HepG2 (cell line): ENCODE data around the gene BAHCC1. TPM values are rescaled to one million over a fixed set of nuclear protein-coding genes. Genes with fewer than 3 reads are reported as not detected.
A peak's percentile ranks its signal among the peaks of the same experiment; 100 is the strongest.

Source experiments
- CENPT ChIP-seq: sonication (generic); formaldehyde crosslinking; IDR thresholded peaks from 2 replicates; pipeline ENCODE4 v1.8.0; 2022; ENCODE audit warnings: low read depth, mild to moderate bottlenecking, moderate library complexity, missing genetic modification reagents
- FOXC1 ChIP-seq: sonication (generic); formaldehyde crosslinking; IDR thresholded peaks from 2 replicates; pipeline ENCODE4 v1.8.0; 2022; ENCODE audit warnings: mild to moderate bottlenecking, missing genetic modification reagents, borderline replicate concordance
- HOXD1 ChIP-seq: sonication (generic); formaldehyde crosslinking; IDR thresholded peaks from 2 replicates; pipeline ENCODE4 v1.5.0; 2020; ENCODE audit warnings: missing genetic modification reagents
- KAT2B ChIP-seq: fragments of 150-350 bp; IDR thresholded peaks from 2 replicates; pipeline ENCODE4 v1.6.1; 2014; ENCODE audit warnings: low read depth, low read length, borderline replicate concordance
- MAZ ChIP-seq, 2 experiments: sonication (generic) in 1 of 2; formaldehyde crosslinking in 1 of 2; IDR thresholded peaks; 2 replicates each; pipeline versions ENCODE4 v1.5.0 to v1.6.1; 2012 to 2020; ENCODE audit warnings: low read depth in 2 of 2, mild to moderate bottlenecking in 2 of 2, borderline replicate concordance in 1 of 2, improper control_type of control experiment in 1 of 2, low read length in 1 of 2, missing genetic modification reagents in 1 of 2, moderate library complexity in 1 of 2
- PAX8 ChIP-seq: sonication (generic); formaldehyde crosslinking; IDR thresholded peaks from 2 replicates; pipeline ENCODE4 v1.8.0; 2022; ENCODE audit warnings: mild to moderate bottlenecking, missing genetic modification reagents, borderline replicate concordance
- SATB2 ChIP-seq: sonication (generic); formaldehyde crosslinking; IDR thresholded peaks from 2 replicates; pipeline ENCODE4 v1.5.0; 2020; ENCODE audit warnings: missing genetic modification reagents
- SNAI1 ChIP-seq: sonication (generic); formaldehyde crosslinking; IDR thresholded peaks from 2 replicates; pipeline ENCODE4 v1.5.0; 2020; ENCODE audit warnings: mild to moderate bottlenecking, missing genetic modification reagents, borderline replicate concordance
- ZFX ChIP-seq: sonication (generic); formaldehyde crosslinking; IDR thresholded peaks from 2 replicates; pipeline ENCODE4 v1.4.0; 2020; ENCODE audit warnings: mild to moderate bottlenecking, low read depth, missing genetic modification reagents, moderate library complexity
- ZNF44 ChIP-seq: sonication (generic); formaldehyde crosslinking; IDR thresholded peaks from 2 replicates; pipeline ENCODE4 v1.5.1; 2020; ENCODE audit warnings: mild to moderate bottlenecking, missing genetic modification reagents
- ZNF501 ChIP-seq: sonication (generic); formaldehyde crosslinking; IDR thresholded peaks from 2 replicates; pipeline ENCODE4 v1.5.1; 2020; ENCODE audit warnings: mild to moderate bottlenecking, moderate library complexity, missing genetic modification reagents
- polyA plus RNA-seq, 8 experiments: library from polyadenylated mRNA; depleted of rRNA in 3 of 8; stranded (reverse) in 7 of 8; unstranded in 1 of 8; fragments of >200 nt; fragmentation: Illumina TruSeq in 4 of 8; extraction: Trizol in 4 of 8; gene quantifications; 2 replicates each; pipeline versions ENCODE4 v1.2.1 to v1.2.3, GENCODE V29; 2011 to 2016; ENCODE audit warnings: low read depth in 4 of 8, missing spikeins in 1 of 8, mixed read lengths in 1 of 8; ENCODE audit not compliant: insufficient read depth in 1 of 8
- total RNA-seq, 5 experiments: library from RNA; depleted of rRNA; stranded (reverse); fragments of >200 nt; fragmentation: Illumina TruSeq; extraction: Trizol; gene quantifications; 2 replicates each; pipeline ENCODE4 v1.2.3, GENCODE V29; 2016; ENCODE audit warnings: low read depth in 1 of 5
- TF ChIP-seq, protein P1 (sequence below): sonication (generic); formaldehyde crosslinking; IDR thresholded peaks from 2 replicates; pipeline ENCODE4 v1.5.0; 2020; ENCODE audit warnings: mild to moderate bottlenecking, missing genetic modification reagents, borderline replicate concordance
- TF ChIP-seq, protein P2 (sequence below): sonication (generic); formaldehyde crosslinking; IDR thresholded peaks from 2 replicates; pipeline ENCODE4 v1.5.1; 2020; ENCODE audit warnings: mild to moderate bottlenecking, missing genetic modification reagents, borderline replicate concordance
- TF ChIP-seq, protein P3 (sequence below): sonication (generic); formaldehyde crosslinking; IDR thresholded peaks from 2 replicates; pipeline ENCODE4 v1.5.1; 2020; ENCODE audit warnings: mild to moderate bottlenecking, missing genetic modification reagents, moderate library complexity

BAHCC1 gene
- total and polyA plus RNA-seq, 2 of the 13 experiments (the other 11 are each of a cell fraction or from before 2014, with no cell fraction given) = 1.4 to 1.7 TPM

DNA sequence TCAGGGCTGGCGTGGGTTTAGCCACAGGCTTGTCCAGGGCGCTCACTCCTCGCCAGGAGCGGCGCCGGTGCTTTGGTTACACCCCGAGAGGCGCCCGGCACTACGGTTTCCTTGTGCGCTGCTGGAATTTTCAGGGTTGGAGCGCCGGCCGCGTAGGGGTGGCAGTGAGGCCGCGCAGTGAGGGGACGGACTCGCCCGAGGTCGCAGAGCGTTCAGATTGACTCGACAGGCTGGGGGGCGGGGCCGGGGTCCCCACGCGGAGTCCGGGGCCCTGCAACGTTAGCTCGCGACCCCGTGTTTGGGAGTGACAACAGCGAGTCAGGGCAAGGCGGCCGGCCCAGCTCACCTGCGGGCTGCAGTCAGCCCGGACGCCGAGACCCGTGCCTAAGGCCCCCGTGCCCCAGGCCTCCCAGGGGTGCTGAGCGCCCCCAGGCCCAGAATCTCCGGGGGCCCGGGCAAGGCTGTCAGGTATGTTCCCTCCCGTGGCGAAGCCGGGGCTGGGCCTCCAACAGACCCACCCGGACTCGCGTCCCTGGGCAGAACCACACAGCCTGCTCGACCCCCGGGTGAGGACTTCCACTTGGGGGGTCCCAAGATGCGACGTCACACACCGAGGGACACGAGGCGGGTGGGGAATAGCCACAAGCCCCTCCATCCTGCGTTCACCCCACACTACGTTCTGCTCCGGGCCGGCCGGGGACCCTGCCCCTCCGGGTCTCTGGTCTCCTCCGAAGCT is 118.7 kb downstream of the BAHCC1 start (continued):
- TF ChIP-seq, protein P1, sequence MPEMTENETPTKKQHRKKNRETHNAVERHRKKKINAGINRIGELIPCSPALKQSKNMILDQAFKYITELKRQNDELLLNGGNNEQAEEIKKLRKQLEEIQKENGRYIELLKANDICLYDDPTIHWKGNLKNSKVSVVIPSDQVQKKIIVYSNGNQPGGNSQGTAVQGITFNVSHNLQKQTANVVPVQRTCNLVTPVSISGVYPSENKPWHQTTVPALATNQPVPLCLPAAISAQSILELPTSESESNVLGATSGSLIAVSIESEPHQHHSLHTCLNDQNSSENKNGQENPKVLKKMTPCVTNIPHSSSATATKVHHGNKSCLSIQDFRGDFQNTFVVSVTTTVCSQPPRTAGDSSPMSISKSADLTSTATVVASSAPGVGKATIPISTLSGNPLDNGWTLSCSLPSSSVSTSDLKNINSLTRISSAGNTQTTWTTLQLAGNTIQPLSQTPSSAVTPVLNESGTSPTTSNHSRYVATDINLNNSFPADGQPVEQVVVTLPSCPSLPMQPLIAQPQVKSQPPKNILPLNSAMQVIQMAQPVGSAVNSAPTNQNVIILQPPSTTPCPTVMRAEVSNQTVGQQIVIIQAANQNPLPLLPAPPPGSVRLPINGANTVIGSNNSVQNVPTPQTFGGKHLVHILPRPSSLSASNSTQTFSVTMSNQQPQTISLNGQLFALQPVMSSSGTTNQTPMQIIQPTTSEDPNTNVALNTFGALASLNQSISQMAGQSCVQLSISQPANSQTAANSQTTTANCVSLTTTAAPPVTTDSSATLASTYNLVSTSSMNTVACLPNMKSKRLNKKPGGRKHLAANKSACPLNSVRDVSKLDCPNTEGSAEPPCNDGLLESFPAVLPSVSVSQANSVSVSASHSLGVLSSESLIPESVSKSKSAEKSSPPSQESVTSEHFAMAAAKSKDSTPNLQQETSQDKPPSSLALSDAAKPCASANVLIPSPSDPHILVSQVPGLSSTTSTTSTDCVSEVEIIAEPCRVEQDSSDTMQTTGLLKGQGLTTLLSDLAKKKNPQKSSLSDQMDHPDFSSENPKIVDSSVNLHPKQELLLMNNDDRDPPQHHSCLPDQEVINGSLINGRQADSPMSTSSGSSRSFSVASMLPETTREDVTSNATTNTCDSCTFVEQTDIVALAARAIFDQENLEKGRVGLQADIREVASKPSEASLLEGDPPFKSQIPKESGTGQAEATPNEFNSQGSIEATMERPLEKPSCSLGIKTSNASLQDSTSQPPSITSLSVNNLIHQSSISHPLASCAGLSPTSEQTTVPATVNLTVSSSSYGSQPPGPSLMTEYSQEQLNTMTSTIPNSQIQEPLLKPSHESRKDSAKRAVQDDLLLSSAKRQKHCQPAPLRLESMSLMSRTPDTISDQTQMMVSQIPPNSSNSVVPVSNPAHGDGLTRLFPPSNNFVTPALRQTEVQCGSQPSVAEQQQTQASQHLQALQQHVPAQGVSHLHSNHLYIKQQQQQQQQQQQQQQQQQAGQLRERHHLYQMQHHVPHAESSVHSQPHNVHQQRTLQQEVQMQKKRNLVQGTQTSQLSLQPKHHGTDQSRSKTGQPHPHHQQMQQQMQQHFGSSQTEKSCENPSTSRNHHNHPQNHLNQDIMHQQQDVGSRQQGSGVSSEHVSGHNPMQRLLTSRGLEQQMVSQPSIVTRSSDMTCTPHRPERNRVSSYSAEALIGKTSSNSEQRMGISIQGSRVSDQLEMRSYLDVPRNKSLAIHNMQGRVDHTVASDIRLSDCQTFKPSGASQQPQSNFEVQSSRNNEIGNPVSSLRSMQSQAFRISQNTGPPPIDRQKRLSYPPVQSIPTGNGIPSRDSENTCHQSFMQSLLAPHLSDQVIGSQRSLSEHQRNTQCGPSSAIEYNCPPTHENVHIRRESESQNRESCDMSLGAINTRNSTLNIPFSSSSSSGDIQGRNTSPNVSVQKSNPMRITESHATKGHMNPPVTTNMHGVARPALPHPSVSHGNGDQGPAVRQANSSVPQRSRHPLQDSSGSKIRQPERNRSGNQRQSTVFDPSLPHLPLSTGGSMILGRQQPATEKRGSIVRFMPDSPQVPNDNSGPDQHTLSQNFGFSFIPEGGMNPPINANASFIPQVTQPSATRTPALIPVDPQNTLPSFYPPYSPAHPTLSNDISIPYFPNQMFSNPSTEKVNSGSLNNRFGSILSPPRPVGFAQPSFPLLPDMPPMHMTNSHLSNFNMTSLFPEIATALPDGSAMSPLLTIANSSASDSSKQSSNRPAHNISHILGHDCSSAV (CRISPR knock-in tag) = no peak; the same call in 1 of the 2 replicates
- TF ChIP-seq CENPT = no peak
- TF ChIP-seq HOXD1 (CRISPR knock-in tag) = peak; percentile 57; the same call in 1 of the 2 replicates
- no peak for TF ChIP-seq KAT2B
- no peak; the same call in 1 of the 2 replicates for TF ChIP-seq MAZ (IDR thresholded peaks at IDR 0.05; ENCODE audit: borderline replicate concordance, low read depth, low read length)
- no peak; the same call in 1 of the 2 replicates for TF ChIP-seq MAZ (CRISPR knock-in tag; IDR thresholded peaks at IDR 0.05; ENCODE audit: low read depth)
- no peak; the same call in 1 of the 2 replicates for TF ChIP-seq FOXC1
- TF ChIP-seq ZNF501 = peak; percentile 84
- no peak; the same call in 1 of the 2 replicates for TF ChIP-seq PAX8 (CRISPR knock-in tag)
- TF ChIP-seq SNAI1 (CRISPR knock-in tag) = no peak
- TF ChIP-seq ZFX (CRISPR knock-in tag) = peak; percentile 71
- TF ChIP-seq, protein P2, sequence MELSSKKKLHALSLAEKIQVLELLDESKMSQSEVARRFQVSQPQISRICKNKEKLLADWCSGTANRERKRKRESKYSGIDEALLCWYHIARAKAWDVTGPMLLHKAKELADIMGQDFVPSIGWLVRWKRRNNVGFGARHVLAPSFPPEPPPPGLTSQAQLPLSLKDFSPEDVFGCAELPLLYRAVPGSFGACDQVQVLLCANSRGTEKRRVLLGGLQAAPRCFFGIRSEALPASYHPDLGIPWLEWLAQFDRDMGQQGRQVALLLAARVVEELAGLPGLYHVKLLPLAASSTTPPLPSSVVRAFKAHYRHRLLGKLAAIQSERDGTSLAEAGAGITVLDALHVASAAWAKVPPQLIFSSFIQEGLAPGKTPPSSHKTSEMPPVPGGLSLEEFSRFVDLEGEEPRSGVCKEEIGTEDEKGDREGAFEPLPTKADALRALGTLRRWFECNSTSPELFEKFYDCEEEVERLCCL (CRISPR knock-in tag) = no peak
- TF ChIP-seq, protein P3, sequence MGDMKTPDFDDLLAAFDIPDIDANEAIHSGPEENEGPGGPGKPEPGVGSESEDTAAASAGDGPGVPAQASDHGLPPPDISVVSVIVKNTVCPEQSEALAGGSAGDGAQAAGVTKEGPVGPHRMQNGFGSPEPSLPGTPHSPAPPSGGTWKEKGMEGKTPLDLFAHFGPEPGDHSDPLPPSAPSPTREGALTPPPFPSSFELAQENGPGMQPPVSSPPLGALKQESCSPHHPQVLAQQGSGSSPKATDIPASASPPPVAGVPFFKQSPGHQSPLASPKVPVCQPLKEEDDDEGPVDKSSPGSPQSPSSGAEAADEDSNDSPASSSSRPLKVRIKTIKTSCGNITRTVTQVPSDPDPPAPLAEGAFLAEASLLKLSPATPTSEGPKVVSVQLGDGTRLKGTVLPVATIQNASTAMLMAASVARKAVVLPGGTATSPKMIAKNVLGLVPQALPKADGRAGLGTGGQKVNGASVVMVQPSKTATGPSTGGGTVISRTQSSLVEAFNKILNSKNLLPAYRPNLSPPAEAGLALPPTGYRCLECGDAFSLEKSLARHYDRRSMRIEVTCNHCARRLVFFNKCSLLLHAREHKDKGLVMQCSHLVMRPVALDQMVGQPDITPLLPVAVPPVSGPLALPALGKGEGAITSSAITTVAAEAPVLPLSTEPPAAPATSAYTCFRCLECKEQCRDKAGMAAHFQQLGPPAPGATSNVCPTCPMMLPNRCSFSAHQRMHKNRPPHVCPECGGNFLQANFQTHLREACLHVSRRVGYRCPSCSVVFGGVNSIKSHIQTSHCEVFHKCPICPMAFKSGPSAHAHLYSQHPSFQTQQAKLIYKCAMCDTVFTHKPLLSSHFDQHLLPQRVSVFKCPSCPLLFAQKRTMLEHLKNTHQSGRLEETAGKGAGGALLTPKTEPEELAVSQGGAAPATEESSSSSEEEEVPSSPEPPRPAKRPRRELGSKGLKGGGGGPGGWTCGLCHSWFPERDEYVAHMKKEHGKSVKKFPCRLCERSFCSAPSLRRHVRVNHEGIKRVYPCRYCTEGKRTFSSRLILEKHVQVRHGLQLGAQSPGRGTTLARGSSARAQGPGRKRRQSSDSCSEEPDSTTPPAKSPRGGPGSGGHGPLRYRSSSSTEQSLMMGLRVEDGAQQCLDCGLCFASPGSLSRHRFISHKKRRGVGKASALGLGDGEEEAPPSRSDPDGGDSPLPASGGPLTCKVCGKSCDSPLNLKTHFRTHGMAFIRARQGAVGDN (CRISPR knock-in tag) = peak; percentile 81
- TF ChIP-seq SATB2 (CRISPR knock-in tag) = no peak
- TF ChIP-seq ZNF44 (CRISPR knock-in tag) = 0 out of 2 replicates have a peak, but pooled peaks have one; percentile 42
